Measurements from ENCODE around the gene WDR18.

Gene WDR18

GRCh38 chr19:1041272-1041834, 57.2 kb downstream of the WDR18 start:
- no peak for DNase-seq (ENCODE audit: low read depth)
- TF ChIP-seq CTCF (IDR thresholded peaks at IDR 0.05; ENCODE audit: low read depth, low read length) (no peak), MYC (IDR thresholded peaks at IDR 0.05; ENCODE audit: low read depth, low read length) (no peak), MAX (IDR thresholded peaks at IDR 0.05; ENCODE audit: low read depth, low read length) (no peak), POLR2A (IDR thresholded peaks at IDR 0.05; ENCODE audit: extremely low read depth, insufficient read length) (no peak)
- no peak overlapping the region for H3K4me3 ChIP-seq (ENCODE audit: low read depth, low read length)

DNA sequence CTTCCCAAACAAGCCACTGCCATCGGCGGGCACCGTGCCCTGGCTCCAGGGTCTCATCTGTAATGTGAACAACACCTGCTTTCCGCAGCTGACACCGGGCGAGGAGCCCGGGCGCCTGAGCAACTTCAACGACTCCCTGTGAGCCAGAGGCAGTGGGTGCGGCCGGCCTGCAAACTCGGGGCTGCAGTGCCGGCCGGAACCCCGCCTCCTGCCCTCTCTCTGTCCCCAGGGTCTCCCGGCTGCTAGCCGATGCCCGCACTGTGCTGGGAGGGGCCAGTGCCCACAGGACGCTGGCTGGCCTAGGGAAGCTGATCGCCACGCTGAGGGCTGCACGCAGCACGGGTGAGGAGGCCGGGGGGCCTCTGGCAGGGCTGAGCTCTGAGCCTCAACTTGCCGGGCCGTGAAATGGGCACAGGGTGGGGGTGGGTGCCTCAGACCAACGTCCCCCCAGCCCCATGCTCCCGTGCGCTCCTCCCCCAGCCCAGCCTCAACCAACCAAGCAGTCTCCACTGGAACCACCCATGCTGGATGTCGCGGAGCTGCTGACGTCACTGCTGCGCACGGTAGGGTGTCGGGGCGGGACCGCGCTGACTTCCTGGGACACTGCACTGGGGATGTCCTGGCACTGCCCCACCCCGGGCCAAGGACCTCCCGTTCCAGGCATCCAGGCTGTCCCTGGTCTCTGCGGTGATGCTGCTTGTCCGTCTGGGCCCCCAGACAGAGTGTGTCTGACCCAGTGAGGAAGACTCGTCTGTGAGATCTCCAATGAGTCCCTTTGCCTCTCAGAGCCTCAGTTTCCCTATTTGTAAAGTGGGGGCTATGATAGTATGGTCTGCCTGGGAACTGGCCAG, 57.9 kb downstream of the WDR18 start:
- no peak overlapping the region for H3K4me3 ChIP-seq (ENCODE audit: low read depth, low read length)
- TF ChIP-seq CTCF (IDR thresholded peaks at IDR 0.05; ENCODE audit: low read depth, low read length) (no peak), POLR2A (IDR thresholded peaks at IDR 0.05; ENCODE audit: extremely low read depth, insufficient read length) (no peak), MAX (IDR thresholded peaks at IDR 0.05; ENCODE audit: low read depth, low read length) (no peak), MYC (IDR thresholded peaks at IDR 0.05; ENCODE audit: low read depth, low read length) (no peak)
- DNase-seq (ENCODE audit: low read depth) = no peak

- TF ChIP-seq CTCF (IDR thresholded peaks at IDR 0.05; ENCODE audit: low read depth, low read length) (no peak), POLR2A (IDR thresholded peaks at IDR 0.05; ENCODE audit: extremely low read depth, insufficient read length) (no peak), MAX (IDR thresholded peaks at IDR 0.05; ENCODE audit: low read depth, low read length) (no peak)
- H3K4me3 ChIP-seq (ENCODE audit: low read depth, low read length) = no peak overlapping the region
- no peak for DNase-seq (ENCODE audit: low read depth)
These were observed 58.8 kb downstream of the WDR18 start for GRCh38 chr19:1042689-1043511.
